GM13977 (cell line): ENCODE results near the gene RRP1.
A peak's percentile ranks its signal among the peaks of the same experiment; 100 is the strongest.

ENCODE experiments used
- DNase-seq: peaks from one replicate; pipeline ENCODE4 v3.0.0; 2012; ENCODE audit warnings: low spot score
- CTCF ChIP-seq: IDR thresholded peaks from 2 replicates; pipeline ENCODE4 v1.5.1; 2012; ENCODE audit warnings: mild to moderate bottlenecking, control low read depth; ENCODE audit not compliant: insufficient read depth; ENCODE audit errors: extremely low read depth, missing control alignments
- in situ Hi-C: fragments of 300-500 bp; cut with MboI; formaldehyde crosslinking; loops from one replicate; pipeline ENCODE4 v1.12.0; 2022; ENCODE audit warnings: low sequenced_read_pairs, low pct_unique_long_range_greater_than_20kb, mixed read lengths, inconsistent platforms; ENCODE audit not compliant: unreplicated experiment

Gene RRP1

GRCh38 chr21:43789276-43790009 is at the start of gene RRP1:
RRP1 (plus strand) TSS chr21:43789577; CDS start chr21:43789630, 53 bp downstream.
- peak; percentile 100 for TF ChIP-seq CTCF
- DNase-seq: peak; percentile 99
- in situ Hi-C loops: no loop called here

- no peak for TF ChIP-seq CTCF
- in situ Hi-C loops: no loop called here
- DNase-seq: no peak
These were observed 49.5 kb upstream of the RRP1 start for GRCh38 chr21:43739621-43740435.

- DNase-seq: no peak
- in situ Hi-C loops: no loop called here
These were observed 48.8 kb upstream of the RRP1 start for GRCh38 chr21:43740497-43741156.

GRCh38 chr21:43741423-43742096 is 47.8 kb upstream of the RRP1 start:
- TF ChIP-seq CTCF: no peak
- DNase-seq: no peak
- in situ Hi-C loops: no loop called here

More at GRCh38 chr21:43740497-43741156, 48.8 kb upstream of the RRP1 start:
- TF ChIP-seq CTCF: no peak

- in situ Hi-C loops: no loop called here
- DNase-seq: no peak
- no peak for TF ChIP-seq CTCF
These were observed 45.4 kb upstream of the RRP1 start for GRCh38 chr21:43743947-43744346.

GRCh38 chr21:43744725-43745124 is 44.7 kb upstream of the RRP1 start:
- no peak for DNase-seq
- in situ Hi-C loops: no loop called here
- TF ChIP-seq CTCF: no peak
